Skin epidermis (tissue), 12 donors: Measurements from ENCODE around the gene ERAS.

ENCODE experiments used
- H3K27ac ChIP-seq, 21 experiments: fragments of 200-600 bp; sonication (generic) in 11 of 21; one replicate each; pipeline ENCODE4 v1.5.0; 2020; ENCODE audit warnings: mild to moderate bottlenecking in 3 of 21, inconsistent platforms in 2 of 21, moderate library complexity in 2 of 21
- H3K4me3 ChIP-seq, 7 experiments: fragments of 200-600 bp; sonication (generic) in 2 of 7; one replicate each; pipeline ENCODE4 v1.5.0; 2020; ENCODE audit warnings: inconsistent platforms in 2 of 7, mild to moderate bottlenecking in 2 of 7, moderate library complexity in 1 of 7

The ERAS gene

GRCh38 chrX:48826135-48826875 lies at the start of gene ERAS:
TSS of gene ERAS (plus strand) at chrX:48826513. CDS start at chrX:48829124, 2,611 bp downstream.
- H3K4me3 ChIP-seq = no peak within 1 kb of the TSS
- no peak within 1 kb of the TSS for H3K27ac ChIP-seq

- no peak overlapping the region for H3K27ac ChIP-seq
These were observed 49.4 kb upstream of the ERAS start for GRCh38 chrX:48776818-48777439.

DNA sequence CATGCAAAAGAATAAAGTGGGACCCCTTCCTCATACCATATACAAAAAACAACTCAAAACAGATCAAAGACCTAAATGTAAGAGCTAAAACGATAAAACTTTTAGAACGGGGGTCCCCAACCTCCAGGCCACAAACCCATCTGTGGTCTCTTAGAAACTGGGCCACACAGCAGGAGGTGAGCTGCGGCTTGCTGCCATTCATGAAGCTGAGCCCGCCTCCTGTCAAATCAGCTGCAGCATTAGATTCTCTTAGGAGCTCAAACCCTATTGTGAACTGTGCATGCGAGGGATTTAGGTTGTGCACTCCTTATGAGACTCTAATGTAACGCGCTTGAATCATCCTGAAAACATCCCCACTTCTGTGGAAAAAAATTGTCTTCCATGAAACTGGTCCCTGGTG lies 46.9 kb upstream of the ERAS start:
- Histone ChIP-seq H3K4me3 (no peak overlapping the region), H3K27ac (no peak overlapping the region)

More at GRCh38 chrX:48776818-48777439, 49.4 kb upstream of the ERAS start:
- no peak overlapping the region for H3K4me3 ChIP-seq

- H3K4me3 ChIP-seq = no peak overlapping the region
- no peak overlapping the region for H3K27ac ChIP-seq
These were observed 44.6 kb upstream of the ERAS start for GRCh38 chrX:48781705-48782104.

DNA sequence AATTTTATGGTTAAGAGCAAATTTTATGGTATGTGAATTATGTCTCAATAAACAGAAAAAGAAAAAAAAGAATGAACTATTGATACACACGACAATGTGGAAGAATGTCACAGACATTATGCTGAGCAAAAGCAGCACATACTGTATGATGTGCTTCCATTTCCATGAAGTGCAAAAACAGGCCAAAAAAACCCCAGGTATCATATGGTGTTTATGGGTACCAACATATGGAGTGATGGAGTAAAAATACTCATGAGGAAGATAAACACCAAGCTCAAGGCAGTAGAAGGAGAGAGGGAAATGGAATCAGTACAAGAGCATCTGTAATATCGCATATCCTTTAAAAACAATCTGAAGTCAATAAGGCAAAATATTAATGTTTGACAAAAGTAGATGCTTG lies 44.1 kb upstream of the ERAS start:
- no peak overlapping the region for H3K4me3 ChIP-seq
- H3K27ac ChIP-seq = no peak overlapping the region

GRCh38 chrX:48782795-48783194 lies 43.5 kb upstream of the ERAS start:
- Histone ChIP-seq H3K4me3 (no peak overlapping the region), H3K27ac (no peak overlapping the region)

DNA sequence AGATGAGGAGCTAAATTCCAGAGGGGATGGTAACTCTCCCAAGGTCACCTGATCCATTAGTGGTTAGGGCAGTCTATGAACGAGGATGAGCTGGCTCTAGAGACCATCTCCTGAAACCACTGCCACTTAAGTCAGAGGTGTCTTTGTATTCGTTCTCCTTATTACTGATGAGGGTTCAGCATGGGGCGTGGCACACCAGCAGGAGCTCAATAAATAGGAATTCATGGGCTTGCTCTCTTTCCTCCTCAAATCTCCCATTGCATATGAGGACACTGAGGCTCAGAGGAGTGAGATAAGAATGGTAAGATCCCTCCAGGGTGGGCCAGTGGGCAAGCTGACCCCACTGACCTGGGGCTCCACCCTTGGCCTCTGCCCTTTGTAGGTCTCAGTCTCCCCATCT lies 41.6 kb upstream of the ERAS start:
- no peak overlapping the region for H3K27ac ChIP-seq
- no peak overlapping the region for H3K4me3 ChIP-seq

- Histone ChIP-seq H3K27ac (no peak overlapping the region), H3K4me3 (no peak overlapping the region)
These were observed 41.1 kb upstream of the ERAS start for GRCh38 chrX:48785186-48785539.

DNA sequence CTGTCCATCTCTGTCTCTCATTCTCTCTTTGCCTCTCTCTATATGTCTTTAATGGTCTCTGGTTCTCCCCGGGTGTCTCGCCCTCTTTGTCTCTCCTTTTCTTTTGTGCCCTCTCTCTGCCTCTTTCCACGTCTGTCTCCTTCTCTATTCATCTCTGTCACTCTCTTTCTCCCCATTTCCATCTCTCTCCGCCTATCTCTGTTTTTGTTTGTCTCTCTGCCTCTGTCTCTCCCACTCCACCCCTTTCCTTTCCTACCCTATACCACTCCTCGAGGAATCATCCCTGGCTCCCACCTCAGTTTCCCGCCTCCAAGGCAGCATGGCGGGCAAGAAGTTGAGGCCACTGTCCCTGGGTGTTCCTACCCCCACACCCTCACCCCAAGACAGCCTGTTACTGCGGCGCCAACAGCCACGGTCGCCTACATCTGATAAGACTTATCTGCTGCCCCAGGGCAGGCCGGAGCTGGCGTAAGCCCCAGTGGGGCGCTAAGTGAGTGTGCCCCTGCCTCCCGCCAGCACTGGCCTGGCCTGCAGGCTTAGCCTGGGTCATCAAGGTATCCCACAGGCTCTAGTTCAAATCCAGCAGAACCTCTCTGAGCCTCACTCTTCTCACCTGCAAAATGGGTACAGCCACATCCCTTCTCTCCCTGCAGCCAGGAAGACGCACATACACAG lies 40.6 kb upstream of the ERAS start:
- Histone ChIP-seq H3K27ac (no peak overlapping the region), H3K4me3 (no peak overlapping the region)

GRCh38 chrX:48786341-48786800 lies 39.9 kb upstream of the ERAS start, which contains the start of gene GATA1:
TSS of gene GATA1 (plus strand) at chrX:48786590. CDS start at chrX:48791110, 4,520 bp downstream.
- Histone ChIP-seq H3K27ac (no peak within 1 kb of the TSS), H3K4me3 (no peak within 1 kb of the TSS)

GRCh38 chrX:48786825-48787504 lies 39.3 kb upstream of the ERAS start:
- Histone ChIP-seq H3K4me3 (no peak overlapping the region), H3K27ac (no peak overlapping the region)

GRCh38 chrX:48787505-48788443 lies 38.5 kb upstream of the ERAS start:
- Histone ChIP-seq H3K27ac (no peak overlapping the region), H3K4me3 (no peak overlapping the region)

GRCh38 chrX:48789366-48790220 lies 36.7 kb upstream of the ERAS start:
- Histone ChIP-seq H3K4me3 (no peak overlapping the region), H3K27ac (no peak overlapping the region)

DNA sequence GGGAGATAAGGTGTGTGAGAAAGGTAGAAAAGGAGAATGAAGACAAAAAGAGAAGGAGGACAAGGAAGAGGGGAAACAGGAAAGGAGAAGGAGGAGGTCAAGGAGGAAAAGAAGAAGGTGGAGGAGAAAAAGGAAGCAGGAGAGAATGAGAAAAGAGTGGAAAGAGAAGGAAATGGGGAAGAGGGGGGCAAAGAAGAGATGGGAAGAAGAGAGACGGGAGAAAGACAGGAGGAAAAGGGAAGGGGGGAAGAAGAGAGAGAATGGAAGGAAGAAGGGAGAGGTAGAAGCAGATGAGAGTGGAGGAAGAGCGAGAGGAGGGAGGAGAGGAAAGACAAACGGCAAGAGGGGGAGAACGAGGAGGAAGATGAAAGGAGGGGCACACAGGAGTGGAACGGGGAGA lies 35.8 kb upstream of the ERAS start:
- no peak overlapping the region for H3K27ac ChIP-seq
- H3K4me3 ChIP-seq = no peak overlapping the region

- no peak overlapping the region for H3K4me3 ChIP-seq
- no peak overlapping the region for H3K27ac ChIP-seq
These were observed 35.1 kb upstream of the ERAS start for GRCh38 chrX:48791063-48791820.

DNA sequence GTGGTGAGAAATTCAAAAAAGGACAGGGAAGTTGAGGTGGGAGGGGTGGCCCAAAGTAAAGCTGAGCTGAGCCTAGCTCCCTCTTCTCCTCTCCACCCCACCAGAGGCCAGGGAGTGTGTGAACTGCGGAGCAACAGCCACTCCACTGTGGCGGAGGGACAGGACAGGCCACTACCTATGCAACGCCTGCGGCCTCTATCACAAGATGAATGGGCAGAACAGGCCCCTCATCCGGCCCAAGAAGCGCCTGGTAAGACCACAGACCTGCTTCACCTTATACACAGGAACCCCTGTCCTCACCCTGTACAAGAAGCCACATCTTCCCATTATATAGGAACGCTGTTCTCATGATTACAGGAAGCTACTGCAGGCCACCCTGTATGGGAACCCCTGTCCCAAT lies 34.1 kb upstream of the ERAS start:
- no peak overlapping the region for H3K27ac ChIP-seq
- no peak overlapping the region for H3K4me3 ChIP-seq

- no peak overlapping the region for H3K4me3 ChIP-seq
- no peak overlapping the region for H3K27ac ChIP-seq
These were observed 32.4 kb upstream of the ERAS start for GRCh38 chrX:48793935-48794334.
